HEK293 (cell line): ENCODE results near the gene MEGF8.

Experiments
- GLI2 ChIP-seq: fragments of 450-650 bp; formaldehyde crosslinking; IDR thresholded peaks from 2 replicates; pipeline ENCODE4; 2017; ENCODE audit warnings: missing biosample characterization, missing genetic modification characterization, low read depth, borderline replicate concordance
- KLF1 ChIP-seq: fragments of 450-650 bp; formaldehyde crosslinking; IDR thresholded peaks from 2 replicates; pipeline ENCODE4 v1.5.1; 2016; ENCODE audit warnings: missing biosample characterization, missing genetic modification characterization
- OSR2 ChIP-seq: fragments of 450-650 bp; formaldehyde crosslinking; IDR thresholded peaks from 2 replicates; pipeline ENCODE4 v1.5.1; 2016; ENCODE audit warnings: missing biosample characterization, missing genetic modification characterization
- SP2 ChIP-seq: fragments of 450-650 bp; formaldehyde crosslinking; IDR thresholded peaks from 2 replicates; pipeline ENCODE4 v1.5.1; 2016; ENCODE audit warnings: missing biosample characterization, missing genetic modification characterization
- TCF7L2 ChIP-seq: IDR thresholded peaks from 2 replicates; pipeline ENCODE4 v1.6.1; 2011; ENCODE audit warnings: low read depth, mild to moderate bottlenecking, inconsistent platforms, low read length, moderate library complexity, borderline replicate concordance
- YY1 ChIP-seq: fragments of 450-650 bp; formaldehyde crosslinking; IDR thresholded peaks from 2 replicates; pipeline ENCODE4 v1.5.1; 2018; ENCODE audit warnings: missing biosample characterization, missing genetic modification characterization
- ZNF157 ChIP-seq: fragments of 450-650 bp; formaldehyde crosslinking; IDR thresholded peaks from 2 replicates; pipeline ENCODE4 v1.5.1; 2016; ENCODE audit warnings: missing biosample characterization, missing genetic modification characterization
- ZNF529 ChIP-seq: fragments of 450-650 bp; formaldehyde crosslinking; IDR thresholded peaks from 2 replicates; pipeline ENCODE4 v1.5.1; 2017; ENCODE audit warnings: missing genetic modification characterization, missing biosample characterization; ENCODE audit not compliant: insufficient replicate concordance
- ZNF596 ChIP-seq: fragments of 450-650 bp; IDR thresholded peaks from 2 replicates; pipeline ENCODE4 v1.5.0; 2018; ENCODE audit warnings: missing biosample characterization, mild to moderate bottlenecking, missing genetic modification characterization, moderate library complexity
- ZNF830 ChIP-seq: fragments of 450-650 bp; IDR thresholded peaks from 2 replicates; pipeline ENCODE4 v1.5.0; 2018; ENCODE audit warnings: missing biosample characterization, missing genetic modification characterization, low read depth, mild to moderate bottlenecking, moderate library complexity
- TF ChIP-seq, protein P1 (sequence below): fragments of 450-650 bp; formaldehyde crosslinking; IDR thresholded peaks from 2 replicates; pipeline ENCODE4 v1.5.1; 2016; ENCODE audit warnings: missing biosample characterization, missing genetic modification characterization
- TF ChIP-seq, protein P2 (sequence below): fragments of 450-650 bp; IDR thresholded peaks from 2 replicates; pipeline ENCODE4 v1.5.1; 2018; ENCODE audit warnings: missing biosample characterization, missing genetic modification characterization
- TF ChIP-seq, protein P3 (sequence below): fragments of 450-650 bp; formaldehyde crosslinking; conservative IDR thresholded peaks from 2 replicates; pipeline ENCODE4 v1.5.1; 2016; ENCODE audit warnings: low read depth, missing biosample characterization, missing genetic modification characterization

DNA sequence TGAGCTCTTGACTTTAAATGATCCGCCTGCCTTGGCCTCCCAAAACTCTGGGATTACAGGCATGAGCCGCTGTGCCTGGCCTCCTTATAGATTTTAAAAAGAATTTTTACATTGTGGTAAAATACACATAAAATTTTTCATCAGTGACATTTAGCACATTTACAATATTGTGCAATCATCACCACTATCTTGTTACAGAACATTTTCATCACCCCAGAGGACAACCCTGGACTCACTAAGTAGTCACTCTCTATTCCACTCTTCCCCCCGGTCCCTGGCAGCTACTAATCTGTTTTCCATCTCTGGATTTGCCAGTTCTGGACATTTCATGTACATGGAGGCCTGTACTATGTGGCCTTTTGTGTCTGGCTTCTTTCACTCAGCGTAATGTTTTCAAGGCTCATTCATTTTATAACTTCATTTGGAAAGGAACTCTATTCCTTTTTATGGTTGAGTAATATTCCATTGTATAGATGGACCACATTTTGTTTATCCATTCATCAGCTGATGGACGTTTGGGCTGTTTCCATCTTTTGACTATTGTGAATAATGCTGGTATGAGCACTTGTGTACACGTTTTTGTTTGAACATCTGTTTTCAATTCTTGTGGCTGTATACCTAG lies 19.9 kb downstream of the MEGF8 start:
- TF ChIP-seq, protein P1, sequence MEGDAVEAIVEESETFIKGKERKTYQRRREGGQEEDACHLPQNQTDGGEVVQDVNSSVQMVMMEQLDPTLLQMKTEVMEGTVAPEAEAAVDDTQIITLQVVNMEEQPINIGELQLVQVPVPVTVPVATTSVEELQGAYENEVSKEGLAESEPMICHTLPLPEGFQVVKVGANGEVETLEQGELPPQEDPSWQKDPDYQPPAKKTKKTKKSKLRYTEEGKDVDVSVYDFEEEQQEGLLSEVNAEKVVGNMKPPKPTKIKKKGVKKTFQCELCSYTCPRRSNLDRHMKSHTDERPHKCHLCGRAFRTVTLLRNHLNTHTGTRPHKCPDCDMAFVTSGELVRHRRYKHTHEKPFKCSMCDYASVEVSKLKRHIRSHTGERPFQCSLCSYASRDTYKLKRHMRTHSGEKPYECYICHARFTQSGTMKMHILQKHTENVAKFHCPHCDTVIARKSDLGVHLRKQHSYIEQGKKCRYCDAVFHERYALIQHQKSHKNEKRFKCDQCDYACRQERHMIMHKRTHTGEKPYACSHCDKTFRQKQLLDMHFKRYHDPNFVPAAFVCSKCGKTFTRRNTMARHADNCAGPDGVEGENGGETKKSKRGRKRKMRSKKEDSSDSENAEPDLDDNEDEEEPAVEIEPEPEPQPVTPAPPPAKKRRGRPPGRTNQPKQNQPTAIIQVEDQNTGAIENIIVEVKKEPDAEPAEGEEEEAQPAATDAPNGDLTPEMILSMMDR (tag by site-specific recombination), result no peak
- TF ChIP-seq SP2 (no peak), ZNF157 (tag by site-specific recombination) (no peak), OSR2 (tag by site-specific recombination) (no peak), TCF7L2 (no peak), KLF1 (tag by site-specific recombination) (no peak), ZNF529 (tag by site-specific recombination) (no peak), ZNF596 (no peak), YY1 (tag by site-specific recombination) (no peak), GLI2 (tag by site-specific recombination) (no peak), ZNF830 (no peak)
- TF ChIP-seq, protein P2, sequence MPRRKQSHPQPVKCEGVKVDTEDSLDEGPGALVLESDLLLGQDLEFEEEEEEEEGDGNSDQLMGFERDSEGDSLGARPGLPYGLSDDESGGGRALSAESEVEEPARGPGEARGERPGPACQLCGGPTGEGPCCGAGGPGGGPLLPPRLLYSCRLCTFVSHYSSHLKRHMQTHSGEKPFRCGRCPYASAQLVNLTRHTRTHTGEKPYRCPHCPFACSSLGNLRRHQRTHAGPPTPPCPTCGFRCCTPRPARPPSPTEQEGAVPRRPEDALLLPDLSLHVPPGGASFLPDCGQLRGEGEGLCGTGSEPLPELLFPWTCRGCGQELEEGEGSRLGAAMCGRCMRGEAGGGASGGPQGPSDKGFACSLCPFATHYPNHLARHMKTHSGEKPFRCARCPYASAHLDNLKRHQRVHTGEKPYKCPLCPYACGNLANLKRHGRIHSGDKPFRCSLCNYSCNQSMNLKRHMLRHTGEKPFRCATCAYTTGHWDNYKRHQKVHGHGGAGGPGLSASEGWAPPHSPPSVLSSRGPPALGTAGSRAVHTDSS (tag by site-specific recombination), result no peak
- TF ChIP-seq, protein P3, sequence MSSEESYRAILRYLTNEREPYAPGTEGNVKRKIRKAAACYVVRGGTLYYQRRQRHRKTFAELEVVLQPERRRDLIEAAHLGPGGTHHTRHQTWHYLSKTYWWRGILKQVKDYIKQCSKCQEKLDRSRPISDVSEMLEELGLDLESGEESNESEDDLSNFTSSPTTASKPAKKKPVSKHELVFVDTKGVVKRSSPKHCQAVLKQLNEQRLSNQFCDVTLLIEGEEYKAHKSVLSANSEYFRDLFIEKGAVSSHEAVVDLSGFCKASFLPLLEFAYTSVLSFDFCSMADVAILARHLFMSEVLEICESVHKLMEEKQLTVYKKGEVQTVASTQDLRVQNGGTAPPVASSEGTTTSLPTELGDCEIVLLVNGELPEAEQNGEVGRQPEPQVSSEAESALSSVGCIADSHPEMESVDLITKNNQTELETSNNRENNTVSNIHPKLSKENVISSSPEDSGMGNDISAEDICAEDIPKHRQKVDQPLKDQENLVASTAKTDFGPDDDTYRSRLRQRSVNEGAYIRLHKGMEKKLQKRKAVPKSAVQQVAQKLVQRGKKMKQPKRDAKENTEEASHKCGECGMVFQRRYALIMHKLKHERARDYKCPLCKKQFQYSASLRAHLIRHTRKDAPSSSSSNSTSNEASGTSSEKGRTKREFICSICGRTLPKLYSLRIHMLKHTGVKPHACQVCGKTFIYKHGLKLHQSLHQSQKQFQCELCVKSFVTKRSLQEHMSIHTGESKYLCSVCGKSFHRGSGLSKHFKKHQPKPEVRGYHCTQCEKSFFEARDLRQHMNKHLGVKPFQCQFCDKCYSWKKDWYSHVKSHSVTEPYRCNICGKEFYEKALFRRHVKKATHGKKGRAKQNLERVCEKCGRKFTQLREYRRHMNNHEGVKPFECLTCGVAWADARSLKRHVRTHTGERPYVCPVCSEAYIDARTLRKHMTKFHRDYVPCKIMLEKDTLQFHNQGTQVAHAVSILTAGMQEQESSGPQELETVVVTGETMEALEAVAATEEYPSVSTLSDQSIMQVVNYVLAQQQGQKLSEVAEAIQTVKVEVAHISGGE (tag by site-specific recombination), result no peak
